ENCODE measurements around the gene ZNF566. TPM values are rescaled to one million over a fixed set of nuclear protein-coding genes. Genes with fewer than 3 reads are reported as not detected.

Gene ZNF566
- total and polyA plus RNA-seq, 2 of the 13 experiments (the other 11 are each of a cell fraction or from before 2014, with no cell fraction given): 4.8 to 13.7 TPM

DNA sequence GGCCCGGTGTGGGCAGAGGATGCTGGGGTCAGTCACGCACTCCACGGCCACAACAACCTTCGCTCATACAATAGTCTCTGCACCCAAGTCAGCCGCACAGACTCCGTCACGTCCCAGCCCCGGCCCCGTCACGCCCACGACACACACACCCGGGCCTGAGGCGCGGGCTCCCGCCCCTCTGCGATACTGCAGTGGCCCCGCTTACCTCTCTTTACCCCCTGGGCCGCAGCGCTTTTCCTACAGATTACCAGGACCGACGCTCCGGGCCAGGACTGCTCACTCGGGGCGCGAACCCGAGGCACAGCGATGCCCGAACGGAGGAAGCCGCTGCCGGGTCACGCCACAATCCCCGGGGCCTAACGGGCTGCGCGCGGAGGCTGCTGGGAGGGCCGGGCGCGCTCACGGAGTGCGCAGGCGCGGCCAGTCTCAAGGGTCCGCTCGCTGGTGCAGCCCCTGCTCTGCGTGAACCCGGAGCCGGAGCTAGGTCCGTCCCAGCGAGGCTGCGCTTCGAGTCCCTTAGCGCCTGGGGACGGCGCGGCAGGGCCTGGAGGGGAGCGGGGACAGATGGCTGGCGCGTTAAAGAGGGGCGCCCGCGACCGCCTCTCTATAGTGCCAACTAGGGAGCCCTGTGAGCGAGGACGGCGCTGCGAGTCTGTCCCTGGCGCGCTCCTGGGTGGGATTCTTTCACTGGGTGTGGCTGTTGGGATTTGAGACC, 70.9 kb downstream of the ZNF566 start, which contains the start of gene ZFP82 (continued):
- TF ChIP-seq, protein P1, sequence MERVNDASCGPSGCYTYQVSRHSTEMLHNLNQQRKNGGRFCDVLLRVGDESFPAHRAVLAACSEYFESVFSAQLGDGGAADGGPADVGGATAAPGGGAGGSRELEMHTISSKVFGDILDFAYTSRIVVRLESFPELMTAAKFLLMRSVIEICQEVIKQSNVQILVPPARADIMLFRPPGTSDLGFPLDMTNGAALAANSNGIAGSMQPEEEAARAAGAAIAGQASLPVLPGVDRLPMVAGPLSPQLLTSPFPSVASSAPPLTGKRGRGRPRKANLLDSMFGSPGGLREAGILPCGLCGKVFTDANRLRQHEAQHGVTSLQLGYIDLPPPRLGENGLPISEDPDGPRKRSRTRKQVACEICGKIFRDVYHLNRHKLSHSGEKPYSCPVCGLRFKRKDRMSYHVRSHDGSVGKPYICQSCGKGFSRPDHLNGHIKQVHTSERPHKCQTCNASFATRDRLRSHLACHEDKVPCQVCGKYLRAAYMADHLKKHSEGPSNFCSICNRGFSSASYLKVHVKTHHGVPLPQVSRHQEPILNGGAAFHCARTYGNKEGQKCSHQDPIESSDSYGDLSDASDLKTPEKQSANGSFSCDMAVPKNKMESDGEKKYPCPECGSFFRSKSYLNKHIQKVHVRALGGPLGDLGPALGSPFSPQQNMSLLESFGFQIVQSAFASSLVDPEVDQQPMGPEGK (CRISPR knock-in tag; IDR thresholded peaks at IDR 0.05): no peak
- TF ChIP-seq NFAT5 (CRISPR knock-in tag; IDR thresholded peaks at IDR 0.05): no peak
- no peak for TF ChIP-seq ZNF367 (CRISPR knock-in tag; IDR thresholded peaks at IDR 0.05; ENCODE audit: borderline replicate concordance)
- 0 out of 2 replicates have a peak, but pooled peaks have one; percentile 29 for TF ChIP-seq ZBTB7B (CRISPR knock-in tag; IDR thresholded peaks at IDR 0.05)
- TF ChIP-seq, protein P2, sequence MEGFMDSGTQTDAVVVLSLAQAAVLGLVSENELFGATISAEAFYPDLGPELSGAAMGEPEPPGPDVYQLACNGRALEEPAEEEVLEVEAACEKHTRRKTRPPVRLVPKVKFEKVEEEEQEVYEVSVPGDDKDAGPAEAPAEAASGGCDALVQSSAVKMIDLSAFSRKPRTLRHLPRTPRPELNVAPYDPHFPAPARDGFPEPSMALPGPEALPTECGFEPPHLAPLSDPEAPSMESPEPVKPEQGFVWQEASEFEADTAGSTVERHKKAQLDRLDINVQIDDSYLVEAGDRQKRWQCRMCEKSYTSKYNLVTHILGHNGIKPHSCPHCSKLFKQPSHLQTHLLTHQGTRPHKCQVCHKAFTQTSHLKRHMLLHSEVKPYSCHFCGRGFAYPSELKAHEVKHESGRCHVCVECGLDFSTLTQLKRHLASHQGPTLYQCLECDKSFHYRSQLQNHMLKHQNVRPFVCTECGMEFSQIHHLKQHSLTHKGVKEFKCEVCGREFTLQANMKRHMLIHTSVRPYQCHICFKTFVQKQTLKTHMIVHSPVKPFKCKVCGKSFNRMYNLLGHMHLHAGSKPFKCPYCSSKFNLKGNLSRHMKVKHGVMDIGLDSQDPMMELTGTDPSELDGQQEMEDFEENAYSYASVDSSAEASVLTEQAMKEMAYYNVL (CRISPR knock-in tag; IDR thresholded peaks at IDR 0.05; ENCODE audit: borderline replicate concordance): no peak
- TF ChIP-seq HDAC2 (CRISPR knock-in tag; IDR thresholded peaks at IDR 0.05): no peak
- TF ChIP-seq ZBTB40 (IDR thresholded peaks at IDR 0.05): no peak
- TF ChIP-seq ZBTB40 (CRISPR knock-in tag; IDR thresholded peaks at IDR 0.05): no peak
- no peak for TF ChIP-seq SRF (IDR thresholded peaks at IDR 0.05; ENCODE audit: low read depth, low read length)
- no peak for TF ChIP-seq PRMT3 (CRISPR knock-in tag; IDR thresholded peaks at IDR 0.05; ENCODE audit: borderline replicate concordance, low read depth)
